Left kidney (tissue), 8 donors: Measurements from ENCODE around the gene DDB1. TPM values are rescaled to one million over a fixed set of nuclear protein-coding genes. Genes with fewer than 3 reads are reported as not detected.

Experiments used
- DNase-seq: peaks from one replicate; pipeline ENCODE4 v3.0.0-alpha.2; 2013
- long read RNA-seq, 8 donors: transcript quantifications; one replicate each; lab custom pipeline, GENCODE V29; 2026
- polyA plus RNA-seq: library from polyadenylated mRNA; unstranded; fragments of 120-200 nt; gene quantifications from one replicate; pipeline ENCODE4 v1.2.1, GENCODE V29; 2013; ENCODE audit not compliant: insufficient read length

The DDB1 gene
- polyA plus RNA-seq = 230 TPM
- long read RNA-seq, donor 1, full-length matches to known transcripts = 22 of 173 reads
- long read RNA-seq, donor 1, partial matches to known transcripts = 151 of 173 reads
- long read RNA-seq, donor 1, other reads (novel, unspliced or antisense) = 0 of 173 reads
- long read RNA-seq, donor 2, full-length matches to known transcripts = 17 of 38 reads
- long read RNA-seq, donor 2, partial matches to known transcripts = 21 of 38 reads
- long read RNA-seq, donor 2, other reads (novel, unspliced or antisense) = 0 of 38 reads
- long read RNA-seq, donor 3, full-length matches to known transcripts = 14 of 46 reads
- long read RNA-seq, donor 3, partial matches to known transcripts = 32 of 46 reads
- long read RNA-seq, donor 3, other reads (novel, unspliced or antisense) = 0 of 46 reads
- long read RNA-seq, donor 4, partial matches to known transcripts = 25 of 26 reads
- long read RNA-seq, donor 4, other reads (novel, unspliced or antisense) = 0 of 26 reads
- long read RNA-seq, donor 5, full-length matches to known transcripts = 30 of 72 reads
- long read RNA-seq, donor 5, partial matches to known transcripts = 34 of 72 reads
- long read RNA-seq, donor 5, other reads (novel, unspliced or antisense) = 8 of 72 reads
- long read RNA-seq, donor 6, full-length matches to known transcripts = 20 of 87 reads
- long read RNA-seq, donor 6, partial matches to known transcripts = 67 of 87 reads
- long read RNA-seq, donor 6, other reads (novel, unspliced or antisense) = 0 of 87 reads
- long read RNA-seq, donor 7, full-length matches to known transcripts = 36 of 88 reads
- long read RNA-seq, donor 7, partial matches to known transcripts = 52 of 88 reads
- long read RNA-seq, donor 7, other reads (novel, unspliced or antisense) = 0 of 88 reads
- long read RNA-seq, donor 8, full-length matches to known transcripts = 11 of 11 reads
- long read RNA-seq, donor 8, partial matches to known transcripts = 0 of 11 reads
- long read RNA-seq, donor 8, other reads (novel, unspliced or antisense) = 0 of 11 reads

- peak; percentile 94 for DNase-seq
Measured at GRCh38 chr11:61332797-61333549, at the start of gene DDB1, which contains the start of gene TKFC. Gene DDB1 (minus strand): TSS chr11:61333105. CDS start chr11:61332968, 137 bp downstream. Gene TKFC (plus strand): TSS chr11:61333228. CDS start chr11:61334729, 1,501 bp downstream.

GRCh38 chr11:61380884-61381283 is 48.0 kb upstream of the DDB1 start:
- DNase-seq = no peak

GRCh38 chr11:61378713-61379313 is 45.9 kb upstream of the DDB1 start:
- DNase-seq = no peak

DNA sequence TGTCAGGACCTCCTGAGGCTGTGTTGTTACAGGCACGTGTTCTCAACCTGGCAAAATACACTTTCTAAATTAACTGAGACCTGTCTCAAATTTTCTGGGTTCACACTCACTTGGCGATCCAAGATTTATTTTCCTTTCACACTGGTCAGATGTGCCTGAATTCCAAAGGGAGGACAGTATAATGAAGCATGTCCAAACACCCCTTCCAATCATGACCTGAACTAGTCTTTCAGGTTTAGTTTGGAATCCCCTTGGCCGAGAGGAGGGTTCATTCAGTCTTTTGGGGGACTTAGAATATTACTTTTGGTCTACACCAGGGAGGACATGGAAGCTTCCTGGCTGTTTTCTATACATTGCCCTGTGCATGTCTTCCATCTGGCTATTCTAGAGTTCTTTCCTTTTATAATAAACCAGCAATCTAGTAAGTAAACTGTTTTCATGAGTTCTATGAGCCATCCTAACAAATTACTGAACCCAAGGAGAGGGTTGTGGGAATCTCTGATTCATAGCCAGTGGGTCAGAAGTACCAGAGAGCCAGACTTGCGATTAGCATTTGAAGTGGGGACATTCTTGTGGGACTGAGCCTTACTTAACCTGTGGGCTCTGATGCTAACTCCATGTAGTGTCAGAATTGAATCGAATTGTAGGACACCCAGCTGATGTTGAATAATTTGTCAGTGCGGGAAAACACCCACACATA is 44.7 kb upstream of the DDB1 start:
- DNase-seq = no peak

DNA sequence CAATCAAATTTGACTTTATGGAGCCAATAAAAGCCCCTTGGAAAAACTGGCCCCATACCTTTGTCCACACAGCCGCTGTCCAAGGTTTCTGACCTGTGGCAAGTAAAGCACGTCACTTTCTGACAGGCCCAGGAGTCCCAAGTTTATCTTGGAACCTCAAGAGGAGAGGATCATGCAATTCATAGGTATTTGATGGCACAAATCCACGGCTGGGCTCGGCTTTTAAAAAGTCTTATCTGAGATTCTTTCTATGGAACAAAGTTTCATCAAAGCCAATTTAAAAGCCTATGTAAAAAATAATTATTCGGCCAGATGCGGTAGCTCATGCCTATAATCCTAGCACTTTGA is 42.8 kb upstream of the DDB1 start:
- no peak for DNase-seq

DNA sequence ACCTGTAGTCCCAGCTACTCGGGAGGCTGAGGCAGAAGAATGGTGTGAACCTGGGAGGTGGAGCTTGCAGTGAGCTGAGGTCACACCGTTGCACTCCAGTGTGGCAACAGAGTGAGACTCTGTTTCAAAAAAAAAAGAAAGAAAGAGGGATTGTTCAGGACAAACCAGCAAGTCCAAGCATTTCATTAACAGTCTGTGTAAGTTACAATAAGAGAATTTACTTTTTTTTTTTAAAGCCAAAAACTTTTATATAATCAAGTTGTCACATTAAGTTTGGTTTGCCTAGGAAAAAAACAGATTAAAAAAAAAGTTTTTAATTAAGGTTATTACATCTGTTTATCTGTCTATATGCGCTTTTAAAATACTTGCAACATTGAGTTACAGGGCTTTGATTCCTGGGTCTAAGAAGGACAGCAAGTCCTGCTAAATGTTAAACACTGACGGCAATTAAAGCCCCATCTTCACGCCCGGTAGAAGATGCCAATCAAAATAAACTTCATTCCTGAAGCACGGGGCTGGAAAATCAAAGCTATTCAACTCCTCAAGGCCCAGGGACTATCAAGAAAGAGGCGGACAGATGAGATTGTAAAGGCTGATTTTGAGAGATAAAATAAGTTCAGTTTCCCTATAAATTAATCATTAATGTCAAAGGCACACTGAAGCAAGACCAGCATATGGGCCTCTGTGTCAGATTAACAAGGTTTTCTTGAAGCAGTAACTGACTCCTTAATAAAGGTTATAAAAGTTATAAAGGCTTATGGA is 39.9 kb upstream of the DDB1 start:
- no peak for DNase-seq

GRCh38 chr11:61370349-61371005 is 37.6 kb upstream of the DDB1 start:
- DNase-seq = no peak

DNA sequence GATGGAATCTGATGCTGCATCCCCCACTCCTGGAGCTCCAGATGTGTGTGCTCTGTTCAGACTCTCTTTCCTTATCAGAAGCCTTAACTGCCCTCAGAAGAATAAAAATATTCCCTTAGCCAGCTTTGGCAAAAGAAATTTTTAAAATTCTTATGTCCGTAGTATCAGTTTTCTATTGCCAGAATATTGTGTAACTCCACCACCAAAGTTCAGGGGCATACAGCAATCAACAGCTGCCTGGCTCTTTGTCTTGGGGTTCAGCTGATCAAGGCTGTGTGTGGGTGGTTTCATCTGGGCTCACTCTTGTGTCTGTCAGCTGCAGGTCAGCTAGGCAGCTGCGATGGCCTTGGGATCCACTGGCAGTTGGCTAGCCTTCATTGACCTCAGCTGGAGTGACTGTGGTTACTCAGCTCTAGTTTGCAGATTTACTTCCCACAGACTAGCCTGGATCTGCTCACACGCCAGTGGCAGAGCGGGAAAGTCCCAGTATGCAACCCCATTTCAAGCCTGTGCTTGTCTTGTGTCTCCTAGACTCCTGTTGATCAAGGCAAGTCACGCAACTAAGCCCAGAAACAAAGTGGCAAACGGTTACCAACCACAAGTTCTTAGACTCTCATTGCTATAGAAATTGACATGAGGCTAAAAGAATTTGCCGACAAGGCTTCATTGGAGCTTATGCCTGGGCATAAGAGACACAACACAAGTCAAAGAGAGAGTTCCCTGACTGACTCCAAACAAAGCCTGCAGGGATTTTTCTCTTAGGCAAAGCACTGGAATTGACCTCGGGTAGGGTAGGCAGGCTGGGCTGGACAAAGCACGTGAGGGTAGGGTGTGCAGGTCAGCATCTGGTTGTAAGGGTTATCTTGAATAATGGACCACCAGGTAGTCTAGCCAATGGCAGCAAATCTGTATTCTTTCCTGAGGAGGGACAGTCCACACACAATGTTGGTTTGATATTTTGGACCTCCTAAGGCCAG is 36.8 kb upstream of the DDB1 start:
- DNase-seq = no peak

GRCh38 chr11:61368646-61369045 is 35.7 kb upstream of the DDB1 start:
- no peak for DNase-seq

DNA sequence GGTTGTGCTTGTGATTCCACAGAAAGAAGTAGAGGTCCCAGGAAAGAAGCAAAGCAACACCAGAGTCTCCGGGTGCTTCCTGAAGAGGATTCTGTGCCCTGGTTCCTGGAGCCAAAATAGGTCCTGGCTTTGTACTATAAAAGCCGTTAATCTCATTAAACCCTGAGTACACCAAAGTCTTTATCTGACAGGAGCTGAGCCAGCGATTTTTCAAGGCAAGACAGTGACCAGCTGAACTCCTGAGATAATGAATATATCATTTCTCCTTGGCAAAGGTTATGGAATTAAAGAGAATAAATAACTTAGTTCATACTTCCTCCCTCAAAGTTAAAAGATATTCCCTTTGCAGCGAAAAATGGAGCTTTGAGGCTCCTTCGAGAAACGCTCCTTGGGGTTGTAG is 34.5 kb upstream of the DDB1 start:
- no peak for DNase-seq

- no peak for DNase-seq
Measured at GRCh38 chr11:61364012-61364675, 31.2 kb upstream of the DDB1 start.

GRCh38 chr11:61362542-61362875 is 29.6 kb upstream of the DDB1 start:
- no peak for DNase-seq

DNA sequence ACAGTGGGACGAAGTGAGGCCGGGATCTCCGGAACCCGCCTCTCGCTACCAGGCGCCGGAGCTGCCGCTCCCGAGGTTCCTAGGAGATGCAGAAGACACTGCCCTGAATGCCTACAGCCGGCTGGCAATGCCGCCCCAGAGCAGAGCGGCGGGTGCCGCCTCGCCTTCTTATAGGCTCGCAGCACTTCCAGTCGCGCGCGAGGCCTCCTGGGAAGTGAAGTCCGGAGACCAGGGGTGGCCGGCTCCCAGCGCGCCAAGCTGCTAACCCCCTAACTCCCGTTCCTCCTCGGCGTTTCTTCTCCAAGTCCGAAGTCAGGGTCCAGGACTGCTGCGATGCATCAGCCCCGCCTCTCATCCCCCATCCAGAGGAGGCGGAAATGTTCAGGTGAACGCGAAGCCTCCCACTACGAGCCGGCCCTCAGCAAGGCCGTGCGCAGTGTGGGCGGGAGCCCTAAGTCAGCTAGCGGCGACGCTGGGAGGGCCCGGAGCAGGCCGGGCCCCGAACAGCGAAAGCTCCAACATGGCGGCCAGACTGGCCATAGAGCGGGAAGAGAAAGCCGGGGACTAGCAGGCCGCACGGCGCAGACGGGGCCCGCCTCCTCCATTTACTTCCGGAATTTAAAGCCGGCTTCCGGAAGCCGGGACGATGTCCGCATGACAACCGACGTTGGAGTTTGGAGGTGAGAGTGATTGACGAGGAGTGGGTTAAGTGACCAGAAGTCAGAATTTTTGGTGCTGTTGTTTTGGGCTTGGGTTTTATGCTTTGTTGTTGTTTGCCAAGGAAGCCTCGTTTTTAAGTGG is 29.0 kb upstream of the DDB1 start, which contains the start of the genes CYB561A3 and TMEM138:
CYB561A3 (minus strand) TSS at position 142 of the 801 bp plus-strand sequence. CDS start 5,169 bp downstream, outside the sequence.
TMEM138 (plus strand) TSS at position 634 of the 801 bp plus-strand sequence. CDS start 2,017 bp downstream, outside the sequence.
- peak; percentile 92 for DNase-seq

DNA sequence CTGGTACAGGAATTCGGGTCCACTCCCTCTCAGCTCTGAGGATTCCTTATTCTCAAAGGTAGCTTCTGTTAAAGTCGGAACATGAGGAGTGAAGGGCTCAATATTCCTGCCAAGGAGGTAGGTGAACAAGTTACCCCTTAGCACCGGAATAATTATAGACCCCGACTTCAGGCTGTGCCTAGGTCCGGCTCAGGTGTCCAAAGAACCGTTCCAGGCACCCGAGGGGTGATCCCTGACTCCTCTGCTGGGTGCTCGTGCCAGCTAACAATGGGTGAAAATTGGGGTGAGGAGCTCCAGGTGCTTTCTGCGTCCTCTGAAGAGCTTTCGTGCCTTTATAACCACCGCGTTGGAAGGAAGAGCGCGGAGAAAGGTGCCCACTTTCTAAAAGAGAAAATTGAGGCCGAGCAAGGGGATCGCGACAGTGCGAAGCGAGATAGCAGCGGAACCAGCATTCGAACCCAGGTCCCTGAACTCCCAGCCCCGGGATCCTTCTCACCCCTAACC is 28.4 kb upstream of the DDB1 start:
- no peak for DNase-seq

- no peak for DNase-seq
Measured at GRCh38 chr11:61359516-61359915, 26.6 kb upstream of the DDB1 start.

GRCh38 chr11:61358566-61358965 is 25.7 kb upstream of the DDB1 start:
- no peak for DNase-seq

- DNase-seq = no peak
Measured at GRCh38 chr11:61357894-61358239, 25.0 kb upstream of the DDB1 start.
